Progenitor cell of endocrine pancreas (in vitro differentiated cells): ENCODE measurements around the gene MAP1LC3A. TPM values are rescaled to one million over a fixed set of nuclear protein-coding genes. Genes with fewer than 3 reads are reported as not detected.
A peak's percentile ranks its signal among the peaks of the same experiment; 100 is the strongest.

Experiments
- DNase-seq: peaks from one replicate; pipeline ENCODE4 v3.0.0; 2021; ENCODE audit warnings: low spot score; ENCODE audit not compliant: unreplicated experiment
- H3K27ac Mint-ChIP-seq: 2 replicates; pipeline ENCODE4 v1.8.0; 2021; ENCODE audit warnings: mild to moderate bottlenecking, moderate library complexity, mixed read lengths
- H3K27me3 Mint-ChIP-seq: 2 replicates; pipeline ENCODE4 v1.8.0; 2021; ENCODE audit warnings: mixed read lengths
- H3K36me3 Mint-ChIP-seq: 2 replicates; pipeline ENCODE4 v1.8.0; 2022; ENCODE audit warnings: mixed read lengths; ENCODE audit not compliant: insufficient read depth
- H3K4me1 Mint-ChIP-seq: 2 replicates; pipeline ENCODE4 v1.8.0; 2021; ENCODE audit warnings: low read depth, mixed read lengths
- H3K4me3 Mint-ChIP-seq: 2 replicates; pipeline ENCODE4 v1.8.0; 2021; ENCODE audit warnings: low read depth, mild to moderate bottlenecking, moderate library complexity, mixed read lengths
- H3K9me3 Mint-ChIP-seq: 2 replicates; pipeline ENCODE4 v1.8.0; 2021; ENCODE audit warnings: low read depth, mixed read lengths
- CTCF ChIP-seq: fragments of 200-600 bp; sonication (generic); IDR thresholded peaks from one replicate; pipeline ENCODE4 v1.5.0; 2021; ENCODE audit warnings: antibody characterized with exemption, mild to moderate bottlenecking; ENCODE audit not compliant: unreplicated experiment
- total RNA-seq: library from RNA; stranded (reverse); gene quantifications from 2 replicates; pipeline ENCODE4 v1.2.1, GENCODE V29; 2021

MAP1LC3A gene
- total RNA-seq, 1 donor from 2014 or later, result 52.8 TPM

DNA sequence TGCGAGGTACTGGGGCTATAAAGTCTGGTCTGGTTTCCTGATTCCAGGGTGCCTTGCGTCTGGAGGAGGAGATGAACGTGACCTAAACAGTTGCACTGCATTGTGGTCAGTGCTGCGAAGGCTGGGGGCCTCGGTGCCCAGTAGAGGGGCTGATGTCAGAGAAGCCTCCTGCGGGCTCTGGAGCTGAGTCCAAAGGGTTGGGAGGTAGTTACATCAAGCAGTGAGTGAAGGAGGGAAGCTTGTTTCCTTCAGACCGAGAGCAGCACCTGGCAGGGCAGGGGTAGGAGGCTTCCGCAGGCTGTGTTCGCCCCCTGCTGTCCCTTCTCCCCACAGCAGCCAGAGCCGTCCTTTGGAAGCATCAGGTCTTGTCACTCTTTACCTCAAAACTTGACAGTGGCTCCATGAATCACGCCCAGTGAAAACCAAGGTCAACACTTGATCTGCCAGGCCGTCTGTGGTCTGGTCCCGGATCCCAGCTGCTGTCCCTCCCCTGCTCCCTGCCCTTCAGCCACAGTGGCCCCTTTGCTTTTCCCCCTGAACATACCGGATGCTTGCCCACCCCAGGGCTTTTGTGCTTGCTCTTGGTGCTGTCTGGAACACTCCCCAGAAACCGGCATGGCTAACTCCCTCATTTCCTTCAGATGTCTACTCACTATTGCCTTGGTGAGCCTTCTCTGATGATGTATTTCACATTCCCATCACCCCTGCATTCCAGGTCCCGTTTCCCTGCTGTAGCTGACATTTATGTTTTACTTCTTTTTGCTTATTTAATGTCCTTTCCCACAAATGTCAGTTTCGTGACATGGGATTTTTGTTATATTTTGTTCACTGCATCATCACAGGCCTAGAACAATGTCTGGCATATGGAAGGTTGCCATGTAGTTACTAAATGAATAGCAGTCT, 35.3 kb upstream of the MAP1LC3A start:
- Mint-ChIP-seq H3K36me3 (peaks cover 21% of the 10 kb centered on the region), H3K4me1 (peaks cover 21% of the 10 kb centered on the region), H3K4me3 (no peak overlapping the region), H3K27me3 (no peaks in the 10 kb centered on the region), H3K27ac (peak overlapping the region; percentile 56), H3K9me3 (no peaks in the 10 kb centered on the region)
- peak; percentile 81 for TF ChIP-seq CTCF
- peak; percentile 50 for DNase-seq

GRCh38 chr20:34524426-34524825, 34.1 kb upstream of the MAP1LC3A start:
- no peak for DNase-seq
- H3K4me1 Mint-ChIP-seq, result peaks cover 18% of the 10 kb centered on the region
- no peaks in the 10 kb centered on the region for H3K27me3 Mint-ChIP-seq
- TF ChIP-seq CTCF, result no peak
- H3K36me3 Mint-ChIP-seq, result peaks cover 27% of the 10 kb centered on the region
- H3K9me3 Mint-ChIP-seq, result no peaks in the 10 kb centered on the region
- no peak overlapping the region for H3K4me3 Mint-ChIP-seq
- H3K27ac Mint-ChIP-seq, result peak overlapping the region; percentile 69

GRCh38 chr20:34525342-34525708, 33.2 kb upstream of the MAP1LC3A start:
- peaks cover 18% of the 10 kb centered on the region for H3K4me1 Mint-ChIP-seq
- no peak for TF ChIP-seq CTCF
- no peaks in the 10 kb centered on the region for H3K27me3 Mint-ChIP-seq
- DNase-seq, result no peak
- peak overlapping the region; percentile 93 for H3K27ac Mint-ChIP-seq
- H3K9me3 Mint-ChIP-seq, result no peaks in the 10 kb centered on the region
- H3K4me3 Mint-ChIP-seq, result no peak overlapping the region
- H3K36me3 Mint-ChIP-seq, result peaks cover 22% of the 10 kb centered on the region

DNA sequence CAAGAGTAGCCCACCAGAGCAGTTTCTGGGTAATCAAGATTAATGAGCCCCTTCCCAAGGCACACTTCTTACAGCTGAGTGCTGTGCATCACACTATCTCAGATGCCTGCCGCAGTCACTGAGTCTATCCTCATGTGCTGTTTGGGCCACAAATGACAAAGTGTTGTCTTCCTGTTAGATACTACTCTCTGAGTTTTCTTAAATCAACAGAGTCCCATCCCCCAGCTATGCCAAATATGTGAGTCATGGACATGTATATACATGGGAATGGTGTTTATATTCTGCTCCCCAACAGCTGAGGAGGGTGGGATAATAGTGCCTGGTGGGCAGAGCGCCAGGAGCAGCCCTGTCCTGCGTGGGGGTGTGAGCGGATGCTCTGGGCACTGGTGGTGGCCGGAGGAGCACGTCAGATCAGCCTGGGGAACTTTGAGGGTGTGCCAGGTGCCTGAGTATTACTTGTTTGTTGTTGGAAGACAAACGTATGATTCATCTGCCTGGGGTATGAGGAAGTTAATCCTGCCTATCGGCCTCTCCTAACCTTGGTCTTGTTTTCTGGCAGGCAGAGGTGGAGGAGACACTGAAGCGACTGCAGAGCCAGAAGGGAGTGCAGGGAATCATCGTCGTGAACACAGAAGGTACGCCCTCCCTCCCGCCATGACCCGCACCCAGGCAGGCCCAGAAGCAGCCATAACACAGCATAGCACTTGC, 32.7 kb upstream of the MAP1LC3A start:
- peaks cover 23% of the 10 kb centered on the region for H3K36me3 Mint-ChIP-seq
- no peak for DNase-seq
- no peaks in the 10 kb centered on the region for H3K27me3 Mint-ChIP-seq
- no peaks in the 10 kb centered on the region for H3K9me3 Mint-ChIP-seq
- peaks cover 18% of the 10 kb centered on the region for H3K4me1 Mint-ChIP-seq
- no peak overlapping the region for H3K4me3 Mint-ChIP-seq
- no peak for TF ChIP-seq CTCF
- peak overlapping the region; percentile 93 for H3K27ac Mint-ChIP-seq

DNA sequence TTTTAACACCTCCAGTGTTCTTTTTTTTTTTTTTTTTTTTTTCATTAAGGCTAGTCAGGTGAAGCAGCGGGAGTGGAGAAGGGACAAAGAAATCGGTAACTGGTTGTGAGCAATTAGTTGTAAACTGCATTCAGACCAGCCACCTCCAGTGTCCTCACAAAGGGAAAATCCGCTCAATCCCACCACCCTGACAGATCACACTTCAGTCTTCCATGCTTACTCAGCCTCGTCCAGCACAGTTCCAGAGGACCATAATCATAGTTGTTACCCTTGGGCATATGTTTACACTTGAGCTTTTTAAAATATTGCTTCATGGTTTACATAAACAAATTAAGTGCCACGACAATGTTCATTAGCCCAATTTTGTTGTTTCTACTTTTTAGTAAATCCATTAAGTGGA, 32.1 kb upstream of the MAP1LC3A start:
- no peaks in the 10 kb centered on the region for H3K27me3 Mint-ChIP-seq
- no peaks in the 10 kb centered on the region for H3K9me3 Mint-ChIP-seq
- no peak for TF ChIP-seq CTCF
- DNase-seq, result no peak
- peaks cover 18% of the 10 kb centered on the region for H3K4me1 Mint-ChIP-seq
- H3K36me3 Mint-ChIP-seq, result peaks cover 23% of the 10 kb centered on the region
- H3K4me3 Mint-ChIP-seq, result no peak overlapping the region
- H3K27ac Mint-ChIP-seq, result peak overlapping the region; percentile 46
